GM06990 (cell line): ENCODE results near the gene WDR43.

ENCODE experiments used
- DNase-seq: peaks from one replicate; pipeline ENCODE4 v3.0.0-alpha.2; 2011; ENCODE audit not compliant: insufficient read length; ENCODE audit errors: extremely low read depth
- H3K27me3 ChIP-seq: replicated peaks from 2 replicates; pipeline ENCODE4 v1.6.0; 2011; ENCODE audit warnings: low read length; ENCODE audit not compliant: control insufficient read depth, insufficient read depth
- H3K36me3 ChIP-seq: 2 replicates; pipeline ENCODE4 v1.5.1; 2011; ENCODE audit warnings: low read length; ENCODE audit not compliant: control insufficient read depth, insufficient read depth
- H3K4me3 ChIP-seq: replicated peaks from 2 replicates; pipeline ENCODE4 v1.5.1; 2011; ENCODE audit warnings: low read depth, mild to moderate bottlenecking, control low read depth, low read length
- TF ChIP-seq, protein P1 (sequence below): IDR thresholded peaks from 2 replicates; pipeline ENCODE4 v1.5.1; 2011; ENCODE audit warnings: low read length, control low read depth, mild to moderate bottlenecking, inconsistent platforms; ENCODE audit not compliant: insufficient read depth, poor library complexity, severe bottlenecking

WDR43 gene

DNA sequence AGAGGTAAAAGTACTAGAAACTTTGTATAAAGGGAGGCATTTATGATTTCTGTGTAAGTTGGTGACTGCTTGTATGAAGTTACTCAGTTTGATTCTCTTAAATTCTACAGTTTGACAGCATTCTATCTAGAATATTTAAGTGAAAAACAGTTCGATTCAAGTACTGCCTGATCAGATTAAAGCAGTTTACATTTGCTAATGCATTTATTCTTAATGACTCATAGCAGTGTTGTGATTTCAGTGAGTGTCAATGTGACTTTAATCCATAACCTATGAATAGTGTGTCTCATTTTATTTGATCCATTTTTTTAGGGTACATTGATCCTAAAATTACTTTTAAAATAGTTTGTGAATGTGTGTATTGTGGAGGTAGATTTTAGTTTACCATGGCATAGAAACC lies 35.7 kb downstream of the WDR43 start:
- Histone ChIP-seq H3K4me3 (no peak overlapping the region), H3K36me3 (peaks cover 12% of the 10 kb centered on the region), H3K27me3 (no peaks in the 10 kb centered on the region)
- TF ChIP-seq, protein P1, sequence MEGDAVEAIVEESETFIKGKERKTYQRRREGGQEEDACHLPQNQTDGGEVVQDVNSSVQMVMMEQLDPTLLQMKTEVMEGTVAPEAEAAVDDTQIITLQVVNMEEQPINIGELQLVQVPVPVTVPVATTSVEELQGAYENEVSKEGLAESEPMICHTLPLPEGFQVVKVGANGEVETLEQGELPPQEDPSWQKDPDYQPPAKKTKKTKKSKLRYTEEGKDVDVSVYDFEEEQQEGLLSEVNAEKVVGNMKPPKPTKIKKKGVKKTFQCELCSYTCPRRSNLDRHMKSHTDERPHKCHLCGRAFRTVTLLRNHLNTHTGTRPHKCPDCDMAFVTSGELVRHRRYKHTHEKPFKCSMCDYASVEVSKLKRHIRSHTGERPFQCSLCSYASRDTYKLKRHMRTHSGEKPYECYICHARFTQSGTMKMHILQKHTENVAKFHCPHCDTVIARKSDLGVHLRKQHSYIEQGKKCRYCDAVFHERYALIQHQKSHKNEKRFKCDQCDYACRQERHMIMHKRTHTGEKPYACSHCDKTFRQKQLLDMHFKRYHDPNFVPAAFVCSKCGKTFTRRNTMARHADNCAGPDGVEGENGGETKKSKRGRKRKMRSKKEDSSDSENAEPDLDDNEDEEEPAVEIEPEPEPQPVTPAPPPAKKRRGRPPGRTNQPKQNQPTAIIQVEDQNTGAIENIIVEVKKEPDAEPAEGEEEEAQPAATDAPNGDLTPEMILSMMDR = no peak
- no peak for DNase-seq

DNA sequence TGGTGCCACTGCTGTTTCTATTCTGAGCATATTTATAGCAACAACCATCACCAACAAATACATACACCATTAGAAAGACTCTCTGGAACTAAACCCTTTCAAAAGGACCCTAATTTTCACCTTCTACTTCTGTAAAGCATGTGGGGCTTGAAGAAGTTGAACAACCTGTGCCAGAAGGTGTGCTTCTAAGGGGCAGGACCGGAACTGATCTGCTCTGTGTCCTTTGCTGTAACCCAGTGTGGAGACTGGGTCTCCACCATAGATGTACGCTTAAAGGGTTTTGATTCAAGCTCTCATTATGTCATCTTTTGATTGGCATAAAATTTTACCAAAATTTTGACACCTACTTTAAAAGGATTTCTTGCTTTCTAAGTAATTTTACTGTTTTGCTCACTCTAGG lies 40.3 kb downstream of the WDR43 start:
- DNase-seq = no peak
- Histone ChIP-seq H3K36me3 (peaks cover 12% of the 10 kb centered on the region), H3K4me3 (no peak overlapping the region), H3K27me3 (no peaks in the 10 kb centered on the region)
- TF ChIP-seq, protein P1 = no peak

DNA sequence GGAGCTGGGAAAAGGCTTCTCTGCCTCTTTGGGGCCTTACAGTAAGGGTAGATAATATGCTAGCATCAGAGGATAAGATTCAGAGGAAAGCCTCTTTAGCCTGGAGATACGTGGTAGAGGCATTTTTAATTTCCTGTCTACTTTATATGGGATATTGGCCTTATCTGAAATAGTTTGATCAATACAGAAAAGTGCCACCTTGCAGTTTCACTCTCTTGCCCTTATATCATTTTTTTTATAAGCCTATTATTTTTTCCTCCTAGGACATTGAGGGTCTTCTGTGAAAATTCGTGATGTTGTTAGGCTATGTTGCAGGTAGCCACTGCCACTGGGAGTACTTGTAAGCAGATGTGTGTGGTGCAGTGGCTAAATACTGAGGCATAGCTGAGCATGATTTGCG lies 46.5 kb downstream of the WDR43 start:
- Histone ChIP-seq H3K27me3 (no peaks in the 10 kb centered on the region), H3K4me3 (no peak overlapping the region), H3K36me3 (peaks cover 25% of the 10 kb centered on the region)
- TF ChIP-seq, protein P1 = no peak
- no peak for DNase-seq

DNA sequence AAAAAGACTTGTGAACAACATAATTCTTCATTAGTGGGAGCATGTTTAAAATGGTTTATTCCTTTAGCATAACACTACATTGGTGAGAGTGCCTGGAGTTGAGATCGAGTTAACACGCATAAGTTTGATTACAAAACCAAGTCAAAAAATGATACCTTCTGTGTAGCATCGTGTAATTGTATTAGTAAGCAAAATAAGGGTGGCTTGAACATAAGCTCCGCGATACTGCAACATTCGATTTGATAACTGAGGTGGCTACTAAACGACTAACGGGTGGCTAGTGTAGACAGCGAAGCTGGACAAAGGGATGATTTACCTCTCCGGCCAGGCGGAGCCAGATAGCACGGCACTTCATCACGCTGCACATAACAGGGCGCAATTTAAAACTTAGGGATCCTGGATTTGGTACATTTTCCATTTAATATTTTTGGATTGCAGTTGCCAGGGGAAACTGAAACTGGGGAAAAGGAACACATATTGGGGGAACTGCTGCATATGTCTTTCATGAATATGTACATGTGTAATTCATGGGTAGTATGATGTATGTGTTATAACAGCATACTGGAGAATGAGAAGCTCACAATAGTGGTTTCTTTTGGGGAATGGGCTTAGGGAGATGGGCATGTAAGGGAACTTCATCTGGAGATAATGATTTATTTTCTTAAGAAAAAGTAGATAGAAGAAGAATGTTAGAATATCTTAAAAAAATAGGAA lies 50.2 kb downstream of the WDR43 start:
- TF ChIP-seq, protein P1 = no peak
- Histone ChIP-seq H3K4me3 (no peak overlapping the region), H3K36me3 (peaks cover 27% of the 10 kb centered on the region), H3K27me3 (no peaks in the 10 kb centered on the region)
- DNase-seq = no peak

DNA sequence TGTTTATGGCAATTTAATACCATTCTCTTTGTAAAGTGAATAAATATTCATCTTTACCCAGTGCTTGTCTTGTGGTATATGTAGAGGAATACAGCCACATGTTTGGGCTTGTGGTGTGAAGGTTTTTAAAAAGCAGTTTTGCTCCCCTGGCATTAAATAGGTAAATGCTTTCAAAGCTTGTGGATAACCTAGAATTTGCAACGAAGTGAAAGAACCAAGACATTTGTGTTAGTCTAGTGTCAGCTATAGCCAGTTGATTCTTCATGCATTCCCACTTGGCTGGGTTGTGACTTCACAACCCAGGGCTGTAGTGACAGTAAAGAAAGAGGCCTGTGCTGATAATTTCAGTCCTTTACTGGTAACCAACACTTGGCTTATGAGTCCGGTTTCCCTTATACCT lies 53.7 kb downstream of the WDR43 start:
- DNase-seq = no peak
- peaks cover 14% of the 10 kb centered on the region for H3K36me3 ChIP-seq
- no peaks in the 10 kb centered on the region for H3K27me3 ChIP-seq
- H3K4me3 ChIP-seq = no peak overlapping the region
- TF ChIP-seq, protein P1 = no peak

DNA sequence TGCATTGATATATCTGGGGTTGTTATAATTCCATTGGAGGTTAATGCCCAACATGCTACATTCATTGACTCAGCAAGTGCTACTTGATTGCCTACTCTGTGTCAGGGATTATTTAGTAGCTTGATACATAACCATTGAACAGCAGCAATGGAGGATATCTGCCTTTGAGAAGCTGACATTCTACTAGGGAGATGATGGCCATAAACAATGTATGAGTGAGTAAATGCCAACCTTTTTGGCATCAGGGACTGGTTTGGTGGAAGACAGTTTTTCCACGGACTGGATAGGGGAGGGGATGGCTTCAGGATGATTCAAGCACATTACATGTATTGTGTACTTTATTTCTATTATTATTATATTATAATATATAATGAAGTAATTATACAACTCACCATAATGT lies 54.7 kb downstream of the WDR43 start:
- no peak for DNase-seq
- peaks cover 10% of the 10 kb centered on the region for H3K36me3 ChIP-seq
- no peaks in the 10 kb centered on the region for H3K27me3 ChIP-seq
- TF ChIP-seq, protein P1 = no peak
- no peak overlapping the region for H3K4me3 ChIP-seq
